Common myeloid progenitor, CD34-positive (primary cell): ENCODE measurements around the gene TRIP4.
A peak's percentile ranks its signal among the peaks of the same experiment; 100 is the strongest.

ENCODE experiments used
- CTCF ChIA-PET: fragments of 350-600 bp; sonication (Branson Sonifier 250); formaldehyde crosslinking; loops from one replicate; lab custom pipeline; 2021; ENCODE audit warnings: antibody characterized with exemption; lab: Charles Lee
- POLR2A ChIA-PET: fragments of 350-600 bp; sonication (Branson Sonifier 250); formaldehyde crosslinking; loops from one replicate; lab custom pipeline; 2021; ENCODE audit warnings: antibody characterized with exemption; lab: Charles Lee
- DNase-seq, 3 donors: peaks; one replicate each; pipeline versions ENCODE4 v3.0.0 to v3.0.0-alpha.2; 2013
- H3K27ac ChIP-seq, 2 experiments: 1 replicate in 1 of 2; 2 replicates in 1 of 2; pipeline ENCODE4 v1.7.0; 2013; ENCODE audit warnings: inconsistent platforms in 2 of 2, low read length in 2 of 2, mild to moderate bottlenecking in 2 of 2, low read depth in 1 of 2, moderate library complexity in 1 of 2; ENCODE audit not compliant: severe bottlenecking in 2 of 2, insufficient read depth in 1 of 2, poor library complexity in 1 of 2
- H3K27me3 ChIP-seq, 5 experiments: replicated peaks in 2 of 5; 1 replicate in 3 of 5; 2 replicates in 2 of 5; pipeline versions ENCODE4 v1.6.1 to v1.7.0; 2013; ENCODE audit warnings: low read length in 4 of 5, mild to moderate bottlenecking in 2 of 5, moderate library complexity in 2 of 5, inconsistent platforms in 1 of 5; ENCODE audit not compliant: insufficient read depth in 5 of 5, control insufficient read depth in 4 of 5
- H3K36me3 ChIP-seq, 4 experiments: 1 replicate in 2 of 4; 2 replicates in 2 of 4; pipeline versions ENCODE4 v1.6.1 to v1.7.0; 2013; ENCODE audit warnings: low read length in 3 of 4, control low read depth in 1 of 4, mild to moderate bottlenecking in 1 of 4; ENCODE audit not compliant: control insufficient read depth in 4 of 4, insufficient read depth in 4 of 4
- H3K4me1 ChIP-seq, 4 experiments: 1 replicate in 3 of 4; 2 replicates in 1 of 4; pipeline versions ENCODE4 v1.6.1 to v1.7.1; 2013; ENCODE audit warnings: low read length in 3 of 4, mild to moderate bottlenecking in 3 of 4, control low read depth in 1 of 4, inconsistent platforms in 1 of 4, moderate library complexity in 1 of 4; ENCODE audit not compliant: control insufficient read depth in 4 of 4, insufficient read depth in 4 of 4; ENCODE audit errors: control extremely low read depth in 1 of 4
- H3K4me3 ChIP-seq, 7 experiments: 1 replicate in 4 of 7; 2 replicates in 3 of 7; pipeline versions ENCODE4 v1.5.1 to v1.7.0; 2013; ENCODE audit warnings: mild to moderate bottlenecking in 7 of 7, low read length in 6 of 7, moderate library complexity in 6 of 7, inconsistent platforms in 2 of 7, low read depth in 2 of 7, control low read depth in 1 of 7; ENCODE audit not compliant: insufficient read depth in 4 of 7, control insufficient read depth in 1 of 7; ENCODE audit errors: extremely low read depth in 1 of 7
- H3K9me3 ChIP-seq, 5 experiments: 1 replicate in 4 of 5; 2 replicates in 1 of 5; pipeline versions ENCODE4 v1.6.1 to v1.7.1; 2013; ENCODE audit warnings: low read length in 4 of 5, mild to moderate bottlenecking in 2 of 5, inconsistent platforms in 1 of 5, low read depth in 1 of 5, moderate library complexity in 1 of 5; ENCODE audit not compliant: control insufficient read depth in 4 of 5, insufficient read depth in 2 of 5; ENCODE audit errors: control extremely low read depth in 1 of 5
- WGBS: methylation state at CpG from one replicate; pipeline ENCODE4 v1.1.5; 2013; ENCODE audit not compliant: insufficient coverage; 5-methylcytosine and 5-hydroxymethylcytosine counted together

The TRIP4 gene

DNA sequence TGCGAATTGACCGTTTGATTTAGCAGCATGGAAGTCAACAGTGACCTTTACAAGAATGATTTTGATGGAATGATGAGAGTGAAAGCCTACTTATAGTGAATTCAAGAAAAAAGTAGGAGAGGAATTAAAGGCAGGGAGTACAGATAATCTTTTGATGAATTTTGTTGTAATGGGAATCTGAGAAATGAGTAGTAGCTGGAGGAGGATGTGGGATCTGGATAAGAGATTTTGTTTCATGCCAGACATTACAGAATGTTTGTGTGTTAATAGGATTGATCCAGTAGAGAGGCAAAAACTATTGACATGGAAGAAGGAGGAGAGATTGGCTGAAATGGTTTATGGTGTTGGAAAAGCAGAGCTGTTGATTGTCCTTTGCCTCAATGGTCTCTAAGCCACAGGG, 55.4 kb downstream of the TRIP4 start:
- DNase-seq: no peak
- ChIA-PET CTCF (interaction anchor here (0.9 kb wide), 1 partner anchor 10 kb away, joined by 3 read pairs; no protein-coding TSS in a partner anchor), POLR2A (no interaction called here)
- no peaks in the 10 kb centered on the region for H3K27me3 ChIP-seq
- H3K36me3 ChIP-seq: peaks cover 0 to 3% (median 0%) of the 10 kb centered on the region in 4 experiments
- H3K9me3 ChIP-seq: no peaks in the 10 kb centered on the region
- H3K4me3 ChIP-seq: no peak overlapping the region
- no peak overlapping the region for H3K27ac ChIP-seq
- peaks cover 24 to 58% (median 44%) of the 10 kb centered on the region in 4 experiments for H3K4me1 ChIP-seq
- 100% methylated on average over 1 of the region's 2 CpGs for WGBS

DNA sequence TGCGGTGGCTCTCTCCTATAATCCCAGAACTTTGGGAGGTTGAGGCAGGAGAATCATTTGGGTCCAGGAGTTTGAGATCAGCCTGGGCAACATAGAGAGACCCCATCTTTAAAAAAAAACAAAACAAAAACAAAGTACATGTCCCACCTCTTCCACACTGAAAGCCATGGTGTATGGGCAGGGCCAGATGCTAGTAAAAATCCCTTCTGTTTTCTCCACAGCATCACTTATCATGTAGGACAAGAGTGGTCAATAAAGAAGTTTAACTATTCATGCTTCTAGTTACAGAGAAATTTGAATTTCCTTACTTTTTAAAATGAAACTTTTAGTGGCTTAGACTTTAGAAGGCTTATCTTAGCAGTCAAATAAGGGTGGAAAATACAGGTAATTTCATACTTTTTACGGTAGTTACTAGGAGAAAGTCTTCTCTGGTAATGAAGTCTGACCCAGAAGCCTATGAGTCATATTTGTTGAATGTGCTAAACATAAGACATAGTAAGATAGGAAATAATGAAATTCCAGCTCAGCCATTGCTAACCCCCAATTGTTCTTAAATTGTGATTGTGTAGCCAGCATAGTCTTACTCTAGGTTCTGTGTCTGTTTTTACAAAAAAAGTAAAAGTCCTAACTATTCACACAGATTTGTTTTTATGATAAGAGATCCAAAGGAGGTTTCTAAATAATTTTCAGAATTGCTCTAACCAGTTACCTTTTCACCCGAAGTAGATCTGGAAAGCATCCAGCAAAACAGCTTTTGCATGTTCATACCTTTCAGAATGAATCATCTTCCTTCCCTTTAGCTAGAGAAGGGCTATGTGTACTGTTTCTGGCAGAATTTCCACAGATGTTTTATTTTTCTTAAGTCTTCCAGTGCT, 56.3 kb downstream of the TRIP4 start:
- CTCF ChIA-PET: interaction anchor here (0.9 kb wide), 1 partner anchor 11 kb away, joined by 3 read pairs; no protein-coding TSS in a partner anchor
- peaks cover 0 to 3% (median 0%) of the 10 kb centered on the region in 4 experiments for H3K36me3 ChIP-seq
- no peaks in the 10 kb centered on the region for H3K9me3 ChIP-seq
- POLR2A ChIA-PET: no interaction called here
- H3K4me3 ChIP-seq: peak overlapping the region in 2 of 7 experiments; percentile 5 to 54
- peak; percentile 73 to 88 (median 86) for DNase-seq
- no peaks in the 10 kb centered on the region for H3K27me3 ChIP-seq
- 100% methylated on average over 1 of the region's 3 CpGs for WGBS
- H3K4me1 ChIP-seq: peaks cover 23 to 53% (median 40%) of the 10 kb centered on the region in 4 experiments
- peak overlapping the region; percentile 0 to 66 for H3K27ac ChIP-seq

- no peak for DNase-seq
- H3K4me1 ChIP-seq: peaks cover 15 to 49% (median 35%) of the 10 kb centered on the region in 4 experiments
- peak overlapping the region in 1 of 2 experiments; percentile 66 for H3K27ac ChIP-seq
- H3K27me3 ChIP-seq: no peaks in the 10 kb centered on the region
- H3K9me3 ChIP-seq: no peaks in the 10 kb centered on the region
- peak overlapping the region in 1 of 7 experiments; percentile 54 for H3K4me3 ChIP-seq
- ChIA-PET POLR2A (no interaction called here), CTCF (interaction anchor here (0.6 kb wide), 1 partner anchor 207 kb away, joined by 3 read pairs; no protein-coding TSS in a partner anchor)
- H3K36me3 ChIP-seq: peaks cover 0 to 3% (median under 1%) of the 10 kb centered on the region in 4 experiments
These were observed 57.2 kb downstream of the TRIP4 start for GRCh38 chr15:64444836-64445235.

DNA sequence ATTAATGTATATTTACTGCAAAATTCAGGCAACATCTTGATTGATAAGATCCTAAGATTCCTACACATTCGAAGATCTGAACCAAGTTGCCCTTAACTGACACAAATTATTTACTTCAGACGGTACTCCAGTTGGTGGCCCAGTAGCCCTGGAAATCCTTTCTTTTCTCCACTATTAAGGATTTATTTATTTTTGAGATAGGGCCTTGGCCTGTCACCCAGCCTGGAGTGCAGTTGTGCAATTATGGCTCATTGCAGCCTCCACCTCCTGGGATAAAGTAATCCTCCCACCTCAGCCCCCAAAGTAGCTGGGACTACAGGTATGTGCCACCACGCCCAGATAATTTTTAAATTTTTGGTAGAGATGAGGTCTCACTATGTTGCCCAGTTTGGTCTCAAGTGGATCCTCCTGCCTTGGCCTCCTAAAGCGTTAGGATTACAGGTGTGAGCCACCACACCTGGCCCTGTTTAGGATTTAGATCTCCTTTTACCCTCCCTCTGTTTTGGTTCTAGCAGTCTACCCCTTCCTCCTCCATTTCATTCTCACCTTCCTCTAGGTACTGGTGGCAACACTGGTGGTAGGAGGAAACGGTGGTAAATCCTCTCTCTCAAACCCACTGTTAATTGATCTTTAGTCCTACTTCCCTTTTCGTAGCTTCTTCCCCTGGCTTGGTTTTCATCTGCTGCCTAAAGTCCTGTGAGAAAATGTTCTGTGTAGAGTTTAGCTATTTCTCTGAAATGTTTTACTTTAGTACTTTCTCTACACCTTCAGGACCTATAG, 60.1 kb downstream of the TRIP4 start:
- H3K36me3 ChIP-seq: peaks cover 0 to 3% (median under 1%) of the 10 kb centered on the region in 4 experiments
- CTCF ChIA-PET: interaction anchor here (1.1 to 1.9 kb wide), 3 partner anchors 8 to 19 kb away, joined by 3 to 4 read pairs (median 3); no protein-coding TSS in a partner anchor
- H3K4me3 ChIP-seq: no peak overlapping the region
- H3K27me3 ChIP-seq: no peaks in the 10 kb centered on the region
- peaks cover 15 to 42% (median 32%) of the 10 kb centered on the region in 4 experiments for H3K4me1 ChIP-seq
- H3K9me3 ChIP-seq: no peaks in the 10 kb centered on the region
- WGBS: 95% methylated on average over 3 of the region's 6 CpGs
- no peak overlapping the region for H3K27ac ChIP-seq
- POLR2A ChIA-PET: interaction anchor here (0.6 kb wide), 1 partner anchor 18 kb away, joined by 3 read pairs; no protein-coding TSS in a partner anchor
- peak in 2 of 3 donors; percentile 69 to 78 for DNase-seq

DNA sequence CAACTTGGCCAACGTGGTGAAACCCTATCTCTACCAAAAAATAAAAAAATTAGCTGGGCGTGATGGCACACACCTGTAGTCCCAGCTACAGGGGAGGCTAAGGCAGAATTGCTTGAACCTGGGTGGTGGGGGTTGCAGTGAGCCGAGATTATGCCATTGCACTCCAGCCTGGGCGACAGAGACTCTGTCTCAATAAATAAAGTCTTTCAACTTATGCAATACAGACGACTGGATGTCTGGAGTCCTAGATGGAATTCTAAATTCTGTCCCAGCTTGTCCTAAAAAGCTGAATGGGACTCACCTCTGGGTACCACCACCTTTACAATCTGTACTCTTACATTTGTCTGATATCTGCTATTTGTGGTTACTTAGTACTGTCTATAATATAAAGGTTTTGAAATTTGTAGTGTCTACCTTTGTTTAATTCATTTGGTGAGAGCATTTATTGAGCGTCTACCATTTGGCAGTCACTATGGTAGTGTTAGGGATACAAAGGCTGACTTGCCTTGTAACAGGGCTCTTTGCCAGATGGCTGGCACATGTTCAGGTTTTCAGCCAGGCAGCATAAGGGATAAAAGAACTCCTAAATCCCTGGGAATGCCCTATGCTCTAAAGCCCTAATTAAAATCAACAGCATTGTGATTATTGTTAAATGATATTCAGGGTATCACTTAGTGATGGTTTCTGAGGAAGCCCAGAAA, 65.5 kb downstream of the TRIP4 start:
- 87% methylated on average over 4 of the region's 6 CpGs for WGBS
- H3K36me3 ChIP-seq: peaks cover 0 to 2% (median 0%) of the 10 kb centered on the region in 4 experiments
- ChIA-PET POLR2A (interaction anchor here (0.6 kb wide), 1 partner anchor 134 kb away, joined by 3 read pairs; no protein-coding TSS in a partner anchor), CTCF (interaction anchor here (0.9 to 1.3 kb wide), 4 partner anchors 12 to 200 kb away, joined by 3 to 4 read pairs (median 3); no protein-coding TSS in a partner anchor)
- H3K27ac ChIP-seq: no peak overlapping the region
- no peaks in the 10 kb centered on the region for H3K27me3 ChIP-seq
- peaks cover 29 to 61% (median 48%) of the 10 kb centered on the region in 4 experiments for H3K4me1 ChIP-seq
- H3K9me3 ChIP-seq: no peaks in the 10 kb centered on the region
- DNase-seq: no peak
- H3K4me3 ChIP-seq: no peak overlapping the region

DNA sequence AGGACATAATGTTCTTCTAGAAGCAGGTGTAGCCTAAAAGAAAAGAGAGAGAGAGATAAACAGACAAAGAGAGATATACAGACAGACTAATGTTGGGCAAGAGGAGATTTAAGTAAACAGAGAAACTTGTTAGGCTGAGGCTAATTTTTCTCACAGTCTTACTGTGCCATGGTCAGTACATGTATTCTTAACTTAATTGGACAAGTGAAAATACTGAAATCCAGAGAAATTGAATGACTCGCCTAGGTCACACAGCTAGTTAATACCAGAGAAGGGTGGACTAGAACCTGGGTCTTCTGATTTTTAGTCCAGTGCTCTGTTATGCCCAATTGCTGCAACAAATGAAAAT, 66.0 kb downstream of the TRIP4 start:
- Histone ChIP-seq H3K9me3 (no peaks in the 10 kb centered on the region), H3K4me1 (peaks cover 27 to 61% (median 48%) of the 10 kb centered on the region in 4 experiments), H3K27me3 (no peaks in the 10 kb centered on the region), H3K36me3 (peaks cover 0 to 2% (median 0%) of the 10 kb centered on the region in 4 experiments), H3K27ac (no peak overlapping the region), H3K4me3 (no peak overlapping the region)
- POLR2A ChIA-PET: interaction anchor here (0.6 kb wide), 1 partner anchor 134 kb away, joined by 3 read pairs; no protein-coding TSS in a partner anchor
- WGBS: 100% methylated on average over 1 of the region's 1 CpG
- CTCF ChIA-PET: interaction anchor here (0.9 kb wide), 1 partner anchor 200 kb away, joined by 3 read pairs; no protein-coding TSS in a partner anchor
- no peak for DNase-seq
